T1000 (cell line): ENCODE measurements around the gene AGBL4.

Source experiments
- DNase-seq: peaks from one replicate; lab custom pipeline; 2025; ENCODE audit warnings: mixed read lengths; lab: John Stamatoyannopoulos, UW

AGBL4 gene

GRCh38 chr1:48679859-48680258, 1343.9 kb downstream of the AGBL4 start:
- DNase-seq: no peak

- DNase-seq: no peak
Measured at GRCh38 chr1:48678710-48679505, 1344.8 kb downstream of the AGBL4 start.

GRCh38 chr1:48677306-48678287, 1346.2 kb downstream of the AGBL4 start:
- no peak for DNase-seq

- no peak for DNase-seq
Measured at GRCh38 chr1:48676822-48677221, 1346.9 kb downstream of the AGBL4 start.

GRCh38 chr1:48676376-48676775, 1347.4 kb downstream of the AGBL4 start:
- no peak for DNase-seq

GRCh38 chr1:48675251-48675650, 1348.5 kb downstream of the AGBL4 start:
- no peak for DNase-seq

GRCh38 chr1:48674641-48675040, 1349.1 kb downstream of the AGBL4 start:
- peak; percentile 24 for DNase-seq

- DNase-seq: no peak
Measured at GRCh38 chr1:48673332-48674105, 1350.2 kb downstream of the AGBL4 start.

GRCh38 chr1:48671578-48671977, 1352.2 kb downstream of the AGBL4 start:
- no peak for DNase-seq

- DNase-seq: no peak
Measured at GRCh38 chr1:48670234-48671020, 1353.3 kb downstream of the AGBL4 start.

- no peak for DNase-seq
Measured at GRCh38 chr1:48668339-48668738, 1355.4 kb downstream of the AGBL4 start.

GRCh38 chr1:48667782-48668181, 1356.0 kb downstream of the AGBL4 start:
- DNase-seq: no peak

GRCh38 chr1:48665708-48666407, 1357.9 kb downstream of the AGBL4 start:
- DNase-seq: no peak

GRCh38 chr1:48661726-48662463, 1361.9 kb downstream of the AGBL4 start:
- no peak for DNase-seq

- DNase-seq: no peak
Measured at GRCh38 chr1:48659801-48660200, 1364.0 kb downstream of the AGBL4 start.

- DNase-seq: no peak
Measured at GRCh38 chr1:48657413-48657812, 1366.3 kb downstream of the AGBL4 start.

- no peak for DNase-seq
Measured at GRCh38 chr1:48654606-48655210, 1369.0 kb downstream of the AGBL4 start.

GRCh38 chr1:48652334-48652733, 1371.4 kb downstream of the AGBL4 start:
- no peak for DNase-seq

GRCh38 chr1:48649880-48650279, 1373.9 kb downstream of the AGBL4 start:
- no peak for DNase-seq
